ENCODE results near the gene NIPAL3.
A peak's percentile ranks its signal among the peaks of the same experiment; 100 is the strongest.

Gene NIPAL3

DNA sequence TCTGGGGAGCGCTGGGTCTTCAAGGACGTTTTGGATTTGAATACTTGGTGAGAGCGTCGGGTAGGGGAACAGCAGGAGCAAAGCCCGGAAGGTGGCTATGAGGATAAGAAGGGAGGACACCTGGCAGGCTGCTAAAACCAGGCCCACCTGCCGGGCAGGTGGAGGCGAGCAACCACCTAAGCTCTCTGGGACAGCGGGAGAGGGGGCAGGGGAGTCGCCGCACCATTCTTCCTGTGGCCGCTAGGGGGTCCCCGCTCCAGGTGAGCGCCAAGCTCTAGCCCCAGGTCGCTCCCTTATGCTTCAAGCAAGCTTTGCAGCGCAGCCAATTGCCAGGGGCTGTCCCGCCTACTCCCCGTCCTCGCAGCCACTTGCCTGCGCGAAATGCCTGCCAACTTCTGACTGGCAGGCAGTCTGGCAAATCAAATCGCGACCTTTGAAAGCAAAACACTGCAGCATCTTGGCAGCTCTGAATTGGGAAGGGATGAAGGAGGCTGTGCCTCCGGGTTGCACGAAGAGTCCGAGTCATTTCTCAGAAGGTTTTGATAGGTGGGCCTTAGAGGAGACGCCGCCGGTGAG is at the start of gene NIPAL3:
Gene NIPAL3 (plus strand): TSS at position 469 of the 576 bp plus-strand sequence. CDS start 3,746 bp downstream, outside the sequence.
- peak; percentile 99 for DNase-seq (ENCODE audit: low spot score)

DNA sequence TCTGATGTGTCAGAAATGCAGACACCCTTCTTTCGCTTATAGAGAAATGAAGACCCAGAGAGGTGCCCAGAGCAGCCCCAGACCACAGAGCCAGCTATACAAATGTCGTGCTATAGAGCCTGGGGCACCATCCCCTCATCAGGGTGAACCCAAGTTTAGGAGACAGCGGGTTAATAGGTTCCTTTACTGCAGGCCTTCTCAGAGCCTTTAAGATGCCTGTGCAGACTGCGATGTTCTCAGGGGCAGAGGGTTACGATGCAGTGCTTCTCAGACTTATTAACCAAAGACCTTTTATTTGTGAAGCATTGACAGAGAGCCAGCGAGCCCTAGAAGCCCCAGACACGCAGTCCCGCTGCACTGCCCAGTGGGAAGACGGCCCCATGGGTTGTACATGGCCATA is 48.9 kb upstream of the NIPAL3 start:
- no peak for DNase-seq (ENCODE audit: low spot score)

DNA sequence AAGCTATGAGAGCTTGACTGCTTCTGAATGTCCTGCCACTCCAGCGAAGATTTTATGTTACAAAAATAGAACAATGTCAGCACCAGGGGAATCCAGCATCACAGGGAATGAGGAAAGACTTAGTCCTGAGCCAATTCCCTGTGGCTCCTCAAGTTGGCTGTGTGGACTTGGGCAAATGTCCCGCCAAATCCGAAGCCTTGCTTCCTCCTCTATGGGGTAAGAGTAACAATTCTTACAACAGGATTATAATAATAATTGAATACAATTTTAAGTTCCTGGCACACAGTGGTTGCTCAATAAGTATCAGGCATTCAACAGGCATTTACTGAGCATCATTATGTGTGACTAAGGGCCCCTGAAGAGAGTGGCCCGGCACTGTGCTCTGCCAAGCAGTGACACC is 46.4 kb upstream of the NIPAL3 start:
- DNase-seq (ENCODE audit: low spot score) = no peak

DNA sequence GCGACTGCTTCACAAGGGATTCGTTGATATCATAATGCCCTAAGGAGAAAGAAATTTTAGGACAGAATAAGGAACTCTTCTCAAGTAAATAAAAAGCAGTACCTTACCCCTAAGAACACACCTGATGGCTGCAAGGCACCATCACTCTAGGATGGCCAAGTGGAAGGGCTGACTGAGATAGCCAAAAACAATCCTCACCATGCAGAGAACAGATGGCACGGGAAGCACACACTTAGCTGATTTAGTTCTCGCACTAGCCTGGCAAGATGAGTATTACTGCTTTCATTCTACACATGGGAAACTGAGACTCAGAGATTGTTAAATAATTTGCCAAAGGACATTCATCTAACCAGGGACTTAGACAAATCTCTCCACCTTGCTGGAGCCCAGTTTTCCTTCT is 45.8 kb upstream of the NIPAL3 start:
- DNase-seq (ENCODE audit: low spot score) = no peak

DNA sequence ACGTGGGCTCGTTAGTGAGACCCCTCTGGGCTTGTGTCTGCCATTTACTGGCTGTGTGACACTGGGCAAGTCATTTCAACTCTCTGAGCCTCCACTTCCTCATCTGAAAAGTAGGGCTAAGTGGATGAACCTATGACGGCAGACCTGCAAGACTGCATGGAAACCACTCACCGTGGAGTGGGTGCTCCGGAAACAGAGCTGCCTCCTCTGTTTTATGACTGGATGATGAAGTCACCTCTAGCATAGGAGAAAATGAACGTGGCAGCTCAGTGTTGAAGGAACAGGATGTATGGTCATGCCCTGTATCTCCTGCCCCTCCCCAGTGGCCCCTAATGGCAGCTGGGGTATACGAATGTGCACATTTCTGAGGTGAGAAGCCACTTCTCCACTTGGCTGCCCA is 42.6 kb upstream of the NIPAL3 start:
- DNase-seq (ENCODE audit: low spot score) = no peak

DNA sequence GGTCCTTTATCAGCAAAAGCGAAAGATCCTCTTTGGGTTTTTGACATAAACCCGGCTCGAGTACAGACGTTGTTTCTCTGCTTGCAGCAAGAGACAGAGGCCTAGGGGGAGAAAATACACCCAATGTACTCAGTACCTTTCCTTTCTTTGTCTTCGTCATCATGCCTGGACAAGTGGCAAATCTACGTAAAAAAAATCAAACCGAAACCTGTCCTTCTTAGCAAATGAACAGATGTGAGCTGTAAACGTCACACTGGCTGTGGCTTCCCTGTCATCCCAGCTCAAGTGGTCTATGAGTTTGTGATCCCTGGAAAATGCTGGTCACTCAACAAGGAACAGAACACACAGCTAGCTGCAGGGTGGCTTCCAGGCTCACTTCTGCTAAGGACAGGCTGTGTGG is 41.9 kb upstream of the NIPAL3 start:
- no peak for DNase-seq (ENCODE audit: low spot score)

DNA sequence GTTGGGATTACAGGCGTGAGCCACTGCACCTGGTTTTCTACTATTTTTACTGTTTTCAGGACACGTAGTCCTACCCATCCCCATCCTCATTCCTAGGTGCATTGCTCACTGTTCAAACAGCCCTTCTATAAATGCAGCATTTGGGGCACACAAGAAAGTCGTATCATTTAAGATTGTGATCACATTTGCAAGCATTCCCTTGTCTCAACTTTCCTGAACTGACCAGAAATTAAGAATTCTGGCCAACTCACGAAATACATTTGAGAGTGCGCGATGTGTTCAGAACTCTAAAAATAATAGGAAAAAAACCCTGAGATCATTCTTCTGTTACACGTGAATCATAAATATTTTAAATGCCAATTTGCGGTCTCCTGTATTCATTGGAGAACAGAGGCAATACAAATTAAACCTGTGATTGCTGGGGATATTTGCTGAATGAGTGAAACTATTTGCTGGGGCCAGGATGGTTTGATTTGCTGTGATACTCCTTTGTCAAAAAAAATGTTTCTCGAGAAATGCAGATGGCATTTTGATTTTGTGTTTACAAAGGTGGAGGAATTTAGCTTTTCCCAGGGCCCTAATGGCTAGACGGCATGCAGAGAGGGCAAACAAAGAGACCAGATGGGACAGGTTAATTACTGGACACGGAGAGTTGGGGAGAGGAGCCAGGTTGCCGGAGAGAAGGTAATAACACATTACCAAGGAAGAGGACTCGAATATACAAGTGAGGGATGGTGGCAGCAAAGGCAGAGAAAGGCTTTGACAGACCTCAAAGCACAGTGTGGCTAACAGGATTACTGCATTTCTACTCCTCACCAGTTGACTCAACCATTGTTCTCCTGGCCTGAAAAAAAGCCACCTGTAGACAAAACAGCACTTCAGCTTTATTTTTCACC is 40.5 kb upstream of the NIPAL3 start:
- DNase-seq (ENCODE audit: low spot score) = no peak

DNA sequence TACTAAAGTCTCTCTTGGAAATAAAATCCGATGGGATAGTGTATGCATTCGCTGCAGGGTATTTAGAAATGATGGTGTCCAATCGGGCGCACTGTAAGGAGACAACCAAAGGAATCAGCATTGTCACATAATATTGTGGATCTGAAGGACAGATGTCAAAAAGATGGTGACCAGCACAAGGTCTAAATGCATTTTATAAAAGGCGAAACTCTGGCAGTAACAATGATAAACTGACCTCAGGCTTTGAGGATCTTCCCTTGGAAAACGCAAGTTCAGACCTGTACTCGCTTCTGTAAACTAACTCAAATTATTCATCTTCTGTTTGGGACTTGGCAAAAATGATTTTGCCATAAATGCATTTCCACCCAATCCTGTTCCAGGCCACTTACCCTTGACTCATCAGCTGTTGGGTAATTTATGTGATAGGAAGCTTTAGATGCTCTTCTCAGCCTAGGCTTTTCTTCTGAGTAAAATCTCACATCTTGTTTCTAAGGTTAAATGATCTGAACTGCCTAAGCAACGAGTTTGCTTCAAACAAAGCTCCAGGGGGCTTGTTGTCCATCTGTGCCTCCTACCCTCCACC is 35.8 kb upstream of the NIPAL3 start:
- no peak for DNase-seq (ENCODE audit: low spot score)

DNA sequence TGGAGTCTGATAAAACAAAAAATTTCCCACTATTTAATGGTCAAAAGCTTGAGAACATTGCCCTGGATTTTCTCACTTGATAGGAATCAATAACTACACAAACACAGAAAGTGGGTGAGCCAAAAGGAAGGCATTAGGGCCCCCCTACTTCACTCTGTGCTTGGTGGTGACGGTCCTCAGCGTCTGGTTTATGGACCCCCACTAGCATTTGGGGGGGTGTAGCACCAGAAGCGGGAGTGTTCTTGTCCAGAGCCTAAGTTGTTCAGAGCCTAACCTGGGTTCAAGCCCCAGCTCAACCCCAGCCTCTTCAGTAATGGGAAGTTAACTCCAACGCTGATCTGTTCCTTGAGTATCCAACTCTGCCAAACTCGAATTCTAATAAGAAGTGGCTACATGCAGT is 35.1 kb upstream of the NIPAL3 start:
- no peak for DNase-seq (ENCODE audit: low spot score)

DNA sequence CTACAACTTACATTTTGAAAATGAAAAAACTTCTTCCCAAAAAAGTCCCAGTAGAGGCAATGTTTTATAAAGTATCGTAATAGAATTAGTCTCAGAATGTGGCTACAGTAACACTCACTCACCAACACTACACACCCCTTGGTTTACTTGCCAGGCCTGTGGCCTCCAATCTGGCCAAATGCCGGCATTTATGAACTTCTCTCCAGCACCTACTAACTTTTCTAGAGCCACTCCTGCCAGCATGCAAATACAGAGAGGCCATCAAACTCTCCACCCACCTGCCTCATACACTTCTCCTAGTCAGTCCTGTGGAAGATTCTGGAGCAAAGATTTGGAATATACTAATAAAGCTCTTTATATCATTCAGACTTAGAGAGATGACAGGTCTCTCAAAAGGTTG is 34.3 kb upstream of the NIPAL3 start:
- no peak for DNase-seq (ENCODE audit: low spot score)

DNA sequence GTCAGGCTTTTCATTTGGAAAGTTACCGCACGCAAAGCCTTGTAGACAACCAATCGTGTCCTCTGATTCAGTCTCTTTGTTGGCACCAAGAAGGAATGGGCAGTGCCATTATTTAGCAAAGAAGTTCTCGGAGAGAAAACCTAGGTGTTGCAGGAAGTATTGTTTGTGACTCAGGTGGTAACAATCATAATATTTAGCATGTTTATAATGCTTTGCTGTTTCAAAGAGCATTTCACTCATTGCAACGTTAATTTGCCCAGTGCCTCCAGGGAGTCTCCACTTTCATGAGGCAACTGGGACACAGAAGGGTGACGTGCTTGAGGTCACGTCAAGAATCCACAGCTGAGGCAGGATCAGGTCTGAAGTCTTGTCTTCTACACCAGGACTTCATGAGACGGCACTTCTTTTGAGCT is 33.4 kb upstream of the NIPAL3 start:
- no peak for DNase-seq (ENCODE audit: low spot score)

DNA sequence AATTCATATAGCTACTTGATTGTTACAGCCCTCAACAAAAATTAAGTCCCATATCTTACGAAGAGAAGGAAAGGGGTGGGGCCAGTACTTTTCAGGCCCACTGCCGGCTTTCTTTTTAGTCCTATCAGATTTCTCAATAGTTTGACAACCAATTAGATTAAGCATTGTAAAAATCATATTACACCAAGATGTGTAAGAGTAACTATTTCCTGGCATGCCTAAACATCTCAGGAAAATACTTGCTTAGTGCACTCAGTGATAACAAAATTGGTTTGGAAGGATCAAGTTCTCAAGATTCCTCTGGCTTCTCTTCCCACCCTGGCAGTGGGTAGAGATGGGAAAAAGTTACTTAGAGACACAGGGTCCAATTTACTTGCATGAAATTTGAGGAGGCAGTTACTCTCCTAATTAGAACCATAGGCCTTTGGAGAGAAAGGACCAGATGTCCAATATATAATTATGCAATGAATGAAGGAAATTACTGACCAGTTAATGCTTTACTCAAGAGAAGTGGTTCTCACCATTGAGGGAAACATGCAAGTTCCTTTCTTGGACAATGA is 32.1 kb upstream of the NIPAL3 start:
- no peak for DNase-seq (ENCODE audit: low spot score)

DNA sequence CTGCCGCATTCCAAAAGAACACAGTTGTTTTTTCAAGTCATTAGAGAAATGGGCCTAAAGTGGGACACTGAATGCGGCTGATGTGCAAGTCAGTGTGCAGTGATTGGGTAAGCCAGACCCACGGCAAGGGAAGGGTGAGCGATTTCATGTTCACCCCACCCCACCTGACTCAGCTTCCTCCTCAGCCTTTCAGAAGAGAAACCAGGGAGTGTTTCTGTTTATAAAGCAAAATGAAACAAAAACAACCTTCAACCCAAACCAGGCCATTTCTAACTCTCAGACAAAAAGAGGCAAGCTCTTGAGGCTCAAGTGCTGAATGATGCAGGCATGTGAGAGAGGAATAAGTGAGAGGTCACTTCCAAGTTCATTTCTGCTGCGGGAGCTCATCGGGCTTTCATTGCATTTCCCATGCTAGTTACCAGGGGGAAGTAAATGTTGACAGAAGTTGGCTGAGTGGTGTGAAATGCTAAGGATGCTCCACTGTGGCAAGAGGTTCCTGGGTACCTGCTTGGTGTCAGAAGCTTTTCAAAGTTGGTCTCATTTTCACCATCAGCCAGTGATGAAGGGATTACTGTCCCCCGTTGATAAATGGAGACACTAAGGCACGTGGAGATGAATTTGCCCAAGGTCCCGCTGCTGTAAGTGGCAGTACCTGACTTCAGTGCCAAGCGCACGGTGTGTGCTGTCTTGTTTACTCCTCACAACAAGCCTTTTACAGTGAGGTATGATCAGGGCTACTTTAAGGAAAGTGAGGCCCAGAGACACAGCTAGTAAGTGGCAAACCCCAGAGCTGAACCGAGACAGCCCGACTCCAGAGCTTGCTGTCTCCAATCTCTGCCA is 31.1 kb upstream of the NIPAL3 start:
- DNase-seq (ENCODE audit: low spot score) = no peak

DNA sequence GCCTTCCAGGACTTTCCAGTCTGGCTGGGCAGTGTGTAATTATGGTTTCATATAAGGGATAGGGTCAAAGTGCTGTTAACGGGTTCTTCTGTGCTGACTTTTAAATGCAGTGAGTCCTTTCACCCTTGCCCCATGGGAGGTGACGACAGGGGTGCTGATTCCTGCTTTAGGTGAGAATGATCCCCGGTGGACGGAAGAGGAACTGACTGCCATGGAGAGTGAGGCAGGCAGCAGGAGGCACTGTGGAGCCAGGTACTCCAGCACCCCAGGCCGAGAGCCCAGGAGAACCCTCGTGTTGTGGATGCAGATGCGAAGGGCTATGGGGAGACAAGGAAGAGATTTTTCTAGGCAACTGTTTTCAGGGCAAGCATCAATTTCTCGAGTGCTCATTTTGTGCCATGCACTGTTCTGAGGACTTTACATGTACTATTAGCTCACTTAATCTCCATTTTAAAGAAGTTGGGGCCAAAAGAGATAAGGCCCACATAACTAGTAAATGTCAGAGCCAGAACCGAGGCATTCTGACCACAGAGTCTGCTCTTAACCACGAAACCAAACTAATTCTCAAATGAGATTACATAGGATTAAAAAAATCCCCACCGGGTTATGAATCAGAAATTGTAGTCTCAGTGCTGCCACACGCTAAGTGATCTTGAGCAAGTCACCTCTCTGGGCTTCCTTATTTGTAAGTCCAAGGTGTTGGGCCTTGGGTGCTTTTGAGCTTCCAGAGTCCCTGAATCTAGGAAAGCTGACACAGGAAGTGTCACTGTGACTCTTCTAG is 30.3 kb upstream of the NIPAL3 start:
- no peak for DNase-seq (ENCODE audit: low spot score)

DNA sequence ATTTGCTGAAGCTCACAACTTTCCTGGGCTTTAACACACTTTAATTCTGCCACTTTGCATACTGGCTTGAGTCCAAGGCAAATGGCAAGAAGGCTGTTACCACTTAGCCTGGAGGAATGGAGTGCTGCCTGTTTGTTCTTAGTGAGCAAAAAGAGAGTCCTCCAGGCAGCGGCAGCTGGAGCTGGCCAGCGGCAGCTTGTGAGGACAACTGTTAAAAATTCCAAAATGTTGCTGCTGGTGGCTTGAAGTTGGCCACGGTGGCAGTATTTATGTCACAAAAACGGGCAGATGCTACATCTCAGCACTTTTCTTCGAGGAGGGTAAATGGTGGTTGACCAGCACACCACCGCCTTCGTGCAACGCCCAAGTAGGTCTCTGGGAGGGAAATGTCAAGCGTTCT is 29.4 kb upstream of the NIPAL3 start:
- no peak for DNase-seq (ENCODE audit: low spot score)

DNA sequence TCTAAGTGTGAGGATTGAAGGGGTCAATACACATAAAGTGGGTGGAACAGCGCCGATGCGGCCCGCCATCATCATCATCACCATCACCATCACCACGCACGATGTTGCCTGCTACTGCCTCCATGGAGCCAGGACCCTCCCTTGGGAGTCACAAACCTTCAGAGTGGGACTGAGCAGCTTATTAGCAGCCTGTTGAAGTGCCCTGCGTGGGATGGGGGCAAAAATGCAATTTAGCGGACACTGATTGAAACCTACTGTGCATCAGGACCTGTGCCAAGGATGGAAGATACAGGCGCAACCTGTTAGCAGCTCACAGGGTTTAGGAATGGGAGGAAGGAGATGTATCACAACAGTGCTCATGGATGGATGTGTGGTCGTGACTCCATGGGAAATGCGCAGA is 28.7 kb upstream of the NIPAL3 start:
- no peak for DNase-seq (ENCODE audit: low spot score)

DNA sequence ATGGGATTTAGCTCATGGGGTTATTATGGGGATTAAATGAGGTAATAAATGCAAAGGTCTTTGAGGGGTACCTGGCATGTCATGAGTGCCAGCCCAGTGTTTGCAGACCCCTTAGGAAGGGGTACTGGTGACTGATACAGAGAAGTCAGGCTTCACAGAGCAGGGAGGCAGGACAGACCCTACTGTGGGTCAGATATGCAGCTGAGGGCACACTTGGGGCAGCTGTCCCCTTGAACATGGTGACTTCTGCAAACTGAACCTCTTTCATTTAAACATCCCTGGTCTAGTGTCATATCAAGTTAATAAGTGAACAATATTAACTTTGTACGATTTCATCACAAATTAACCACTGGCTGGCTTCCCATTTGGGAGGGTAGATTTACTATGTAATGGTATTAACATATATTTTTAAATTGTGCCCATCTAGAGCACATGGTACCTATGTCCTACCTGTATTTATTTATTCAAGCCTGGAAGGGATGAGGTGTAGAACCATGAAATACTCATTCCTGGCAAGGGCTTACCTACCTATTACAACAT is 27.9 kb upstream of the NIPAL3 start:
- no peak for DNase-seq (ENCODE audit: low spot score)

DNA sequence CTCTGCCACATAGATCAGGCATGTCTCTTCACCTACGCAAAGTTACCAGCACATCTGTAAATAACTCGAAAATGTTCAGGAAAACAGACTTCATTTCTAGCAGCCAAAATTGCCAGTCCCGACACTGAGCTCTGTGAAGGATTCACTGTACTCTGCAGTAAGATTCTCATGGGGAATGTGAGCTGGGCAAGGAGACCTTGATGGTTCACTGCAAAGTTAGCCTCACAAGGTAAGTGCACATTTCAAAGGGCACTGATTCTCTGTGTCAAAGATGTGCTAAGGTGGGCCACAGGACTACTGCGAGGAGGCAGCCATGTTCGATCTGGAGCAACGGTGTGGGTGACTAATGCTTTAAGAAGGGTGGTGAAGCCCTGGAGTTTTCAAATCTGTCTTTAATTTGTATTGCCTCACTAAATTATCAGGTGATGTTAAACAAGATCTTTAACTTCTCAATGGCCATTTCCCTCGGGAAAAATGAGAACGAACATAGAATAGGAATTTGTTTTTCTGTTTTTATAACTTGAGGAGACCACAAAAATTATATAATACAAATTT is 27.2 kb upstream of the NIPAL3 start:
- DNase-seq (ENCODE audit: low spot score) = no peak

DNA sequence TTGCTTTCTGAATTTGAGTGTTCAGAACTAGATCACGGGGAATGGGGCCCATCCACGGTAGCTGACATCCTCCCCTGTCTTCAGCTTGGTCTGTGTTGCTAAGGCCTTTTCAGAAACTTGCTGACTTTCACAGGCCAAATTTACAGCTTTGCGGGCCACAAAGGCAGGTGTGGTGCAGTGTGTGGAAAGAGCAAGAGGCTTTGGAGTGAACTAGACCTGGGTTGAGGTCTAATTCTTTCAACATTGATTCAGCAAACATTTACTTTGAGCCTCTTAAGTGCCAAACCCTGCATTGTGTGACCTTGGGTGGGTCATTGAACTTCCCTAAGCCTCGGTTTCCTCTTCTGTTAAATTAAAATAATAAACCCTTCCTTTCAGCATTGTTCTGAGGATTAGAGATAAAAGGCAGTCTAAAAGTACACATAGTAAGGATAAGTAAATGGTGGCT is 26.3 kb upstream of the NIPAL3 start:
- no peak for DNase-seq (ENCODE audit: low spot score)

DNA sequence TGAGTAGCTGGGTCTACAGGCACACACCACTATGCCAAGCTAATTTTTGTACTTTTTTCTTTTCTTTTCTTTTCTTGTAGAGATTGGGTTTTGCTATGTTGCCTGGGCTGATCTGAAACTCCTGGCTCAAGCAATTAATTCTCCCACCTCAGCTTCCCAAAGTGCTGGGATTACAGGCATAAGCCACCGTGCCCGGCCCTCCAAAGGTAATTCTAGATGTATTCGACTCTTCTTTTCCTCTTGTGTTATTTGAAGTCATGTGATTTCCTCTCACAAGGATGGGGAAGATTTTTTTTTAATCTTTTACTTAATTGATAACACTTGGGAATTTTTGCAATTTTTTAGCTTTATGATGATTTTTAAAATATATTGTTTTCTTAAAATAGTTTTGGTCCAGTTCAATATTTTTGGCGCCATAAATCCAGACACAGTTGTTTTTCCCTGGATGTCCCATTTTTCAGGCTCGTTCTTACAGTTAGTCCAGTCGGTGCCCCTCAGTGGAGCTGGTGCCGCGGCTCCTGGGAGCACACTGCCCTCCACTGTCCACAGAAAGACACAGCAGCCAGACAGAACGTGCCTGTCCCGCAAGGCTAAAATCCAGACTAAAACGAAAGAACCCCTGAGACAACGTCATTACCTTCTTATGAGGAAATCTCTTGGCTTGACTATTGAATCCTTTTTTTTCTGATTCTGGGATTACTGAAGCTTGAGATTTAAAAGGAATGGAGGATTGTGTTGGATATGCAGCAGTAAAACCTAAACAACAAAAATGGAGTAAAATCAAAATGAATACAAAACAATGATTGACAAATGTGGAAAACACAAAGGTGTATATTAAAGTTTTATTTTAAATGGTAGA is 24.4 kb upstream of the NIPAL3 start:
- DNase-seq (ENCODE audit: low spot score) = peak; percentile 86

Measured in pons (tissue), 1 donor.